Iris pigment epithelial cell (primary cell): ENCODE results near the gene ETV5.
A peak's percentile ranks its signal among the peaks of the same experiment; 100 is the strongest.

Experiments
- DNase-seq: peaks from one replicate; pipeline ENCODE4 v3.0.0-alpha.2; 2011; ENCODE audit warnings: low read depth

Gene ETV5

DNA sequence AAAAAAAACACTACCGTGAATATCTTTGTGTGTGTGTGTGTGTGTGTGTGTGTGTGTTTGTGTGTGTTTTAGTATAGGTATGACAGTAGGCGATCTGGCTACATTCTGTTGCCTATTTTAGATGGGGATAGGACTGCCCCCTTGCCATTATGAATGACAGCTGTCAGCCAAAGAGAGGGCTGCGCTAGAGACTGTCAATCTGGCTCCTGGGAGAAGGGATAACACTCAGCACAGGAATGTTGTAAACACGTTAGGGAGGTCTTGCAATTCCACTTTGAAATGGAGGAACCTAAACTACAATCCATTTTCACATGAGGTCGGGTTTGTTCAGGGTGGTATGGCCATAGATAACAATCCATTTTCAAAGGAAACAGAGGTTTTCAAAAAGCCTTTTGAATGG lies 14.1 kb upstream of the ETV5 start:
- DNase-seq, result no peak

DNA sequence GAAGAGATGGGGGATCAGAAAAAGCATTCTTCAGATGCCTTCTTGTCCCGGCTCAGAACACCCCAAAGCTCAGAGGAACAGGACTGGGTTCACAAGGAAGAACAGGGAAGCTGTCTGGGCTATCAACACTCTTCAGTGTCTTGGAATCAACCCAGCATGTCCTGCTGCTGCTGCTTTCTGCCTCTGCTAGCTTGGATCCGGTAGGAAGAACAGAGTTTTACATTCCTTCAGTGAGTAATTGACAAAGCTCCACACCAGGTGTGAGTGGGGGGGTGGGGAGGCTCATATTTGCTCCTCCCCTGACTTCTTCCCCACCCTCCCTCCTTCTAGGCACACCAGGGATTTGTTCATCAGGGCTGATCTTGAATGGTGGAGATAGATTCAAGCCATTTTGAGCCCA lies 13.1 kb upstream of the ETV5 start:
- DNase-seq, result no peak

DNA sequence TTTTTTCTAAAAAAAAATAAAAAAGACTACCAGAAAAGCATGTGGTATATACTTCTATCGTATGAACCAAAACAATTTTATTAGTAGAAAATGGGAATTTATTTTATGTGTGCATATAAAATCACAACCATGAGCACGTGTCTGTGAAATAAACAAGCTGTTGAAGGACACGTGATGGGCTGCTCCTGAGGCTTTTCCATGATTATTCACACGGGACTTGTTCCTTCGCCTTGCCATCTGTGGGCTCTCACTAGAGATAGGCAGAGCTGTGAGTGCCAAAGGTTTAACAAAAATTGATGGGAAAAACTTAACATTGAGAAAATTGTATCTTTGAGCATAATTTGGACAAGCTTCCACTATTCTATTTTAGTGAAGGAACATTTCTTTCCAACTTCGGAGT lies 12.4 kb upstream of the ETV5 start:
- DNase-seq, result no peak

DNA sequence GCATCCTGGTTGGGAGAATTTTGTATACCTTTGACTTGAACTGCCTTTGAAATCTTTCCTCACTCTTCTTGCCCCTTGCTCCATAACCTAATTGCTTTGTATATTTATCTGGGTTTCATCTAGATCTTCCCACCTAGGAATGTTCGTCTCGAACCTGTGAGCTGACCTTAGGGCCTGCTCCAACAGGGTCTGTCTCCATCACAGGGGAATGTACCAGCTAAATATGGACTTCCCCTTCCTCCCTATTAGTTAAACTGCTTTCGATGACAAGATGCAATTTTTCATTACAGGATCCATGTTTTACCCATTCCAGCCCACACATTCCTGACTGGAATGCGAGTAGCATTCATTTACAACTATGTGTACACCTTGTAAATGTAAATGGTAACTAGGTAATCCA lies 10.6 kb upstream of the ETV5 start:
- no peak for DNase-seq

DNA sequence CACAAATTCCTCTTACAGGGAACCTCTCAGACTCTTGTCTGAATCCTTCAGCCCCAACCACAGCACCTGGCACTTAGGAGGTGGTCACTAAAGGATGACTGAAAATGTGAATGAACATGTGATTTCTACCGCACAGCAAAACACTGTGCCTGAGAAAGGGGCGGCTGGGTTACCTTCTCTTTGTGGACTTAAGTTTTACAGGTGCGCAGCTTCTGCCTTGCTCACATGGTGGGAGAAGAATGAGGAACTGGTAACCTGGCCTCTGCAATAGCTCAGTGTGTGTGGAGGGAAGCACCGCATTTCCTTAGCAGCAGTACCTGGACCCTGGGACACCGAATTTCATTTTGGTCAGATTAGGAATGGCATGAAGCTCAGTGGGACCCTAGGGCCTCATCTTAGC lies 9.8 kb upstream of the ETV5 start:
- DNase-seq, result no peak

DNA sequence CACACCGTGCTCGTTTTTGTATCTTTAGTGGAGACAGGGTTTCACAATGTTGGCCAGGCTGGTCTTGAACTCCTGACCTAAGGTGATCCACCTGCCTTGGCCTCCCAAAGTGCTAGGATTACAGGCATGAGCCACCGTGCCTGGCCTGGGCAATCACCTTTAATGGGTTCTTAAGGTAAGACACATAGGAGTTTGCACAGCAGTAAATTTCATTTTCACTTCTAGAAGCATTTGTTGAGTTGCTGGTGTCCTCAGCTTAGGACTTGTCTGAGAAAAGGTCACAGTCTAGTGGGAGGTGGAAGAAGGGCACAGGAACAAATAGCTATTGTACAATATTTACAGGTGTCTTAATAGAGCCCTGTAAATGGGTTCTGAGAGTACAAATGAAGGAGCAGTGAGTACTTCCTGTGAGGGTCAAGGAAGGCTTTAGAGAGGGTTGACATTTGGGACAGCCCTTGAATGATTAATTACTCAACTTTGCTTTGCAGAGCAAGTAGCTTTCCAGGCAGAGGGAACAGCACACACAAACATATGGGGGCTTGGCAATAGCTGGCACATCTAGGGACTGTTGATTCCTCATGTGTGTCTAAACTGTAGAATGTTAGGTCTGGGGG lies 8.7 kb upstream of the ETV5 start:
- DNase-seq, result no peak

DNA sequence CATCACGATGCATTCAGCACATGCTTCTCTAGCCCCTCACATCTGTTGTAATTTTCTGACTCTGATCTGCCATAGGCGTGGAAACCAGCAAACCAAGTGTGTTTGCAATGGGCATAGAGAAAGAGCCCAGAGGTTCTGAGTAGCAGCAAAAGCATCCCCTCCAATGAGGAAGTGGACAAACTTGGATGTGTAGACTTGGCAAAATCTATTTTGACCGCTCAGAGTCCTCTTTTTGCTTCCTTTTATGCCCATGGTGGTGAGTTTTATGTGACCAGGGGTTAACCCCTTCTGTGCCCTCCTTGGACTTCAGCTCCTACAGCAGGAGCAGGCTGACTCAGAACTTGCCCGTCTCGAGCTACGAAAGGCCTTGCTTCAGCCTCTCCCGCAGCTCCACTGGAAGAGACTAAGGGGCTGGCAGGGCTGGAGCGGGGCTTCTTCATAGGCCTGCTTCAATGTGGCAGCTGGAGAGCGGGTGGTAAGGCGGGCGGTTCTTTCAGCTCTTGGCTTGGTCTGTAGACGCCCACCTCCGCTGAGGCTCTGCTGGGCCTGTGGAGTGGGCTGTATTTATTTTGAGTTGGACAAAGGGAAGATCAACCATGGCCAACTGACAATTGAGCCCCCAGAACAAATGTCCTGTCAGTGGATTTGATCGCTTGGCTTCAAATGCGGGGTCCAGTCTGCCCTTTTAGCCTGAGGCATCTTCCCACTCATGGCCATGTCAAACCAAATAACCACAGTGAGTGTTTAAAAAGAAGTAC lies 6.5 kb upstream of the ETV5 start:
- DNase-seq, result no peak

DNA sequence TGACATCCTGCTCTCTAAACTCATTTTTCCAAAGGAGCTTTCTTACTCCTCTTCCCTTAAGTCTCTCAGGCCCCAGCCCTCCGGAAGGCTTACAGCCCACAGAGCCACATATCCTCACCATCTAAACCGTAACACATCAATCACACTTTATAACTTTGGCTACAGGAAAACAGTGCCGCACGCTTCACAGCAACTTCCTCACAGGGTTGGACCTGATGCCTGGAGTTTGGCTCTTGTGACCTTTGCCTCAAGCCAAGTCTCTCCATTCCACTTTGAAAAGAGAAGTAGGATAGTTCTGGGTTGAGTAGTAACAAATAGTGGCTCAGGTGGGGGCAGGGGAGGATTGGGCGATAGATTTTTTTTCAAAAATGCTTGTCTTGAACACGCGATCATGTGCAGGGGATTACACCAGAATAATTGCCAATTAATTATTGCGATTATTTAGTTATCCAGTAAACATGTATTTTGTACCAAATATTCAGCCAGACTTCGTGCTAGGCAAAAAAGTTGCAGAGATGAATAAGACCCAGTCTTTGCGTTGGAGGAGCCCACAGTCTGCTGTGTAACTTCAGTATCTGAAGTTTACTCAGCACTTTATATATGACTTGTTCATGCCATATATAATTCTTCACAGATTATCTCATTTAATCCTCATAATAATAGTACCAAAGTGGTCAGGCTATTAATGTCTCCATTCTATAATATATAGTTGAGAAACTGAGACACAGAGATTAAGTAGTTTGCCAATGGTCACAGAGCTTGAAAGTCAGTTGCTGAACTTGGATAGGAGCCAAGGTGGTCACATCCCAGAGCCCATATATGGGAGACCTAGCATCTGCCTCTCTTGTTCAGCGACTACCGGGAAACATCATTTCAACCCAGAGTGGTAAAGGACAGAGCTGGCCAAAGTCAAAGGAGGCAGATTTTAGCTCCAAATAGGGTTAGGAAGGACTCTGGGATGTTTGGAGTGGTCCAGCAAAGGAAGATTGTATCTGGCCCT lies 2.4 kb upstream of the ETV5 start:
- no peak for DNase-seq

DNA sequence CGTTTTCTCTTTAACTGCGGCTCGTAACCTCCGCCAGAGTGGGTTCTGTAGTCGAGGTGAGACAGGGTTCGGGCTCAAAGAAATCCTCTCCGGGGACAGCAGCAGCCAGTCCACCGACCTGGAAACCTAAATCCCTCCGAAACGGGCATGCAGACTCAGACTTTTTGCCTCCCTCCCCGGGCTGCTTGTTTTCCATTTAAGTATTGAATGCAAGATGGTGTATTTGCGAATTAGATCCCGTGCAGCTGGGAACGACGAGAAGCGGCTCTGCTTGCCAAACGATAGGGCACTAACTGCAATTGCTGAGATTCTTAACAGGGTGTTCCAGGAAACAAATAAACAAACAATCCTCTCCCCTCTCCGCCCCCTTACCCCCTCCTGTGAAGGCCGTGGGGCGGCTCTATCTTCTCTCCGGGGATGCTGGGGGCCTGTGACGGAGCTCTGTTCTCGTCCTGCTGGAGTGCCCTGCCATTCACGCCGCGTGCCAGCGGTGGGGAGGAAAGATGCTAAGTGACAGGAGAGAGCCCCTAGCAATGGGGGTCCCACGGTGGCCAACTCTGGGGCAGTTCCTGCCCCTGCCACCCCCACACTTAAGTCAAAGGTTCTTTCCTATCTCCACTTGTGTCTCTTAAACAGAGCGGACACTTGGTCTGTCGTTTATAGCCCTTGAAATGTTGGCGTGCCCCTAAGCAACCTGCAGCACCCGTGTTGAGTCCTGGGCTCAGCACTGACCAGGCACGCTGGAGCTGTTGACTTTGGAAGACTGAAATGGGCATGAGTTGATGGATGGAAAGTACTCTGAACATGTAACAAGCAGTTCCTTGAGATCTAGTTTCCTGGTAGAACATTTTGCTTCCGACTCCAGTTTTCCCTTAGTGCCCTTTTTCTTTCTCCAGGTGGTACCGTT lies 1.3 kb upstream of the ETV5 start:
- peak; percentile 58 for DNase-seq

DNA sequence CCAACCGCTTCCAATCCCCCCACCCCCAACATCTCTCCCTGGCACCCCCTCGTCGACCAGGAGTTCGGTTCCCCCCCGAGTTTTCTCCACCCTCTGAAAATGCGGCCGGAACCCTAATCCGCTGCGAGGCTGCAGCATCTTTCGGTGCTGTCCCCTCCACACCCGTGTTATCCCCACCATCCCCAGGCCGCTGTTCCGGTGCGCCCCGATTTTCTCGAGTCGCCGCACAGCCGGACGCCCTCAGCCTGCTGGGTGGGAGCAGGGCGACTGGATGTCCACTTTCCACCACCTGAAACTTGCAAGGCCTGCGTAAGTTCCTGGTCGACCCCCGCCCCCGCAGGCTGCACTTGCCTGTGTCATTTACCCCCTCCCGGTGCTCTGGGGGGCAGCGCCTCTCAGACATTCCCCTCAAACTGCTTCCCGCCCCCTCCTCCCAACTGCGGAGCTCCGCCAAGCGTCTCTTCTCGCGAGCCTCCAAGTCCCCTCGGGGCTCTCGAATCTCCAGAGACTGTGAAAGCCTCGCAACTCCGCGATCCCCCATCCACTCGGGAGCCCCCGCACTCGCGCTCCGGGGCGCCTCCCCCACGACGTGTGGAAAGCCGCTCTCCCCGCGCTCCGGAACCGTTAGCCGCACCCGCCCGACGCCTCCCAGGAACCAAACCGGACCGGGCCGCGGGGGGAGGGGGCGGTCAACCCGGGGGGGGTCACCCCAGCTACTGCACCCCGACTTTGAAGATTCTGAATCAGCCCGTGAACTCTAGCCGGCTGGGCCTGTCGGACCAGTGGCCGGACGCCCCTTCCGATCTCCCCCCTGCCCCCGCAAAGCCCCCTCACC lies 566 bp downstream of the ETV5 start:
- peak; percentile 80 for DNase-seq

DNA sequence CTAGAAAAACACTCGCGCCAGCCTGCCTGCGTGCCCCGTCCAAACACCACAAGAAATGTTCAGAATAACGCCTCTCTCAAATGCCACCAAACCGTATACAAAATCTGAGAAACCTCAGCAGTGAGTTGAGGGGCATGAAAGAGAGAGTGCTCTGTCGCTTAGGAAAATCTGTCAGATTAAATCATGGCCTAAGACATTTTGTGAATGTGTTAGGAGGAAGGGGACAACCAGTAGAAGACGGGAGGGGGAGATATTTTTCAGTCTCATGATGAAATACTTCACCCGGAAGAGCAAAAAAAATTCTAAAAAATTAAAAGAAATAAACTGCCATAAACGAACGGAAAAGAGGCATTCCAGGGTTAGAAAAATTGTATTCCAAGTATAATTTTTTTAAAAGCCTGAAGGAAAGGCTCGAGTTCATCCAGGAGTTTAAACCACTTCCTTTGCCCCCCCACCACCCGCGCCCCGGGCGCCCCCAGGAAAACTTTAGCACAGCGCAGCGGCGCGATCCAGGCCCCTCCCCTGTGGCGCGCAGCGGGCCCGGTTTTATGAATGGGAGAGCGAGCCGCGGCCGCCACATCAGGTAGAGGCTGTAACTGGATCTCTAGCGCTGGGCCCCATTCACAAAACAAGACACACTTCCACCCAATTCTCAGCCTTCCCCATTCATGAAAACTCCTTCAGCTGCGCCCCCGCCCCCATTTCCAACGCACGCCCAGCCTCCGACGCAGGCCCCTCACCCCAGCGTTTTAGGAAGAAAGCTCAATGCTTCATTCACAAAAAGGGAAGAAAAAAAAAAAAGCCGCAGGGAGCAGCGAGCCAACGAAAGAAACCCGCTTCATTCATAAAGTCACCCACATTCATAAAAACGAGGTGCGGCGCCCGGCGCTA lies 1.4 kb downstream of the ETV5 start:
- DNase-seq, result peak; percentile 71

DNA sequence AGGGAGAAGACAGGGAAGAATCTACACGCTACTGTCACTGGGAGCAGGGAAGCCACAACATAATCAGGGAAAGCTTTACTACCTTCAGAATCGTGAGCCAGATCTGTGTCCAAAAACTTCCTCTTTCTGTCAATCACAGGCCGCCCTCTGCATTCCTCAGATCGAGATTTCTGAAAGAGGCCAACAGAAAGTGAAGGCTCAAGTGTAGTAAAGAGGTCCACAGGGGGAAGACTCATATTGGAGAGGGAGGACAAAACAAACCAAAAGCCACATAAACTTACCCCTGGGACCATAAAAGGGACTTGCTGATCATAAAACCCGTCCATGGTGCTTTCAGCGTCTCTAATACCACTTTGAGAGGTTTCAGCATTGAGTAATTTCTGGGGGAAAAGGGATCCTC lies 3.3 kb downstream of the ETV5 start:
- DNase-seq, result no peak

DNA sequence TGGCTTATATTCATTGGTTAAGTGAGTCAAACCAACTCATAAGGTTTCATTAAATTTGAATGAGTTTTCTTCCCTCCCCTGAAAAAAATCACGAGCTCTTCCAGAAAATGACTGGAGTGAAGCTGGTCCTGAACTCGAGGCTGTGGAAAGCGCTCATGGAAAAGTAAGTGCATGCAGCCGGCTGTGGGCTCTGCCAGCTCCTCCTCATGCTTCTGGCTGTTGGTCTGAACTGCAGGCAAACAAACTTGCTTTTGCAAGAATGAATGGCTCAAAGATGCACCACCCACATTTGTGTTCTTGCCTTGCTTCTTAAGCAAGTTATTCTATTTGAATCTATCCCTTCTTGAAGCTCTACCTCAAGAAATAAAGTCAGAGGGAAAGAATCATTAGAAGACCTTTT lies 6.2 kb downstream of the ETV5 start:
- no peak for DNase-seq

DNA sequence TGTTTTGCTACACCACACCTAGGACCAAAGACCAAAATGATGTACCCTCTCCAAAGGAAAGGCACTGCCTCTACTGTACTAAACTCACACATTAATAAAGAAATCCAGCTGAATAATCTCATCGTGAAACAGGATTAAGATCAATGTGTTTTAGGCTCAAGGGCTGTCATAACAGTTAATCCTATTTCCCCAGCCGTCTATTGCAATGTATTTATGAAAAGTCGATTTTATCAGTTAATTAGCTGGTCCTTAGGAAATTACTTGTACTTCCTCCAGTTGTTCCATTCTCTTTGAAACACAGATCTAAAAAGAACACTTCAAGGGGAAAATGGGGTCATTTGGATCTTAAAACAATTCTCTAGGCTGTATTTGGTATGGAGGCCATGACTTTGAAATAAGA lies 8.5 kb downstream of the ETV5 start:
- DNase-seq, result no peak

DNA sequence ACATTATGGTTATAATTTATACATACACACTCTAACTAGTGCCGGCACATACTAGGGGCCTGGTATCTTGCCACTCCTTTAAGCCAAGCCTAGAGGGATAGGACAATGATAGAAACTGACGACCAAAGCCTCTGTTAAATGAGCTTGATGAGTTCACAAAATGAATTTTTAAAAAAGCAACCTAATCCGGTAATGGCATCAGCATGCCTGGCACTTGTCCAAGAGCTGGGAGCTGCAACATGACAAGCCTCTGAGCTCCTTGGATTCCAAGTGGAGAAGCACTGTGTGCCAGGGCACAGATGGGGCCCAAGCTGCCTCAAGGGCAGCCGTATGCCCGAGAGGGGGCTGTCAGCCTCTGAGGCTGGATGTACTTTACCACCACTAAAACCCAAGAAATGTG lies 9.7 kb downstream of the ETV5 start:
- peak; percentile 79 for DNase-seq

DNA sequence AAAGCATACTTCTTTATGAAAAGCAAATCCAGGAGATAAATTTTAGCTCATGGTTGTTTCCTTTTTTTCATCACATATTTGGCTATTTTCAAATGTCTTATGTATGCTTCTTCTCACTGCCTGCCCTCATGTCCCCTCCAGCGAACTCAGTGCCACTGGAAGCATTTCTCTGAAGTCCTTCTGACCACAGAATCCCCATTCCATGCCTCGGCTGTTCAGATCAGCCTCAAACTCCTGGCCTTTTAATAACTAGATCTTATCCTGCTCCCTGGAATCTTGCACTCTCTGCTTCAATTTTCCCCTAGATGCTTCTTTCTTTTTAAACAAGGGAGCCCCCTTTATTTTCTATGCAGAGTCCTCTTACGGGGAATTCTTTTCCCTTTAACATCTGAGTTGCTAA lies 10.1 kb downstream of the ETV5 start:
- DNase-seq, result no peak

DNA sequence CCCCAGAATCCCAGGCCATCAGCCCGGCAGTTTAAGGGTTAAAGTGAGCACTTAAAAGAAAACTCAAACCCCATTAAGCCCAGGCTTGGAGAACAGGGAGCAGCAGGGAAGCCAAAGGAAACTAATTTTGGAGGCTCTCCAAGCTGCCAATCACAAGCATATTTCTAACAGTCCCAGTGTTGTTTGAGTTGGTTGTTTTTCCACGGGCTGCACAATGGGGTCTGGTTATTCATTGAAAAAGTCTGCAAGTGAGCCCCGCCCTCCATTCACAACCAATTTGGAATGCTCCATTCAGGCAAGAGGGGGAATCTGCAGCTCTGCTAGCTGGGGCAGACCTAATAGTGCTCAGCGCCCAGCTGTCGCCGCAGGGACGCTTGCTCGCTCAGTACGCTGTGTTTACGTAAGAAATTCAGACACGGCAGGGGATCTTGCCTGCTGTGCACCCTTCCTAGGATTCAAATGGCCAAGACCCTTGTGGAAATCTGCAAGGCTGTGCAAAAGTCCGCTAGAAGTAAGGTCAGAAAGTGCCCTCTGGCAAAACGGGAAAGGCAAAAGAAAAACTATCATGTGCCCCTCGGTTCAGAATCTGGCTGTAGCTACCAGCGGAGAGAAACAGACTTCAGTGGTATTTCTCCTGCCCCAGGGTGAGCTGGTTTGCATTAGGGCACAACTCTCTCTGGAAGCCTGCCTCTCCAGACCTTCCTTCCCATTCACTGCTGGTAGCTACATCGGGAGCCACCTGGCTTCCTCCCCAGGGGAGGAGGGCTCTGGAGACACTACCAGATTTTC lies 11.0 kb downstream of the ETV5 start:
- DNase-seq, result peak; percentile 89

DNA sequence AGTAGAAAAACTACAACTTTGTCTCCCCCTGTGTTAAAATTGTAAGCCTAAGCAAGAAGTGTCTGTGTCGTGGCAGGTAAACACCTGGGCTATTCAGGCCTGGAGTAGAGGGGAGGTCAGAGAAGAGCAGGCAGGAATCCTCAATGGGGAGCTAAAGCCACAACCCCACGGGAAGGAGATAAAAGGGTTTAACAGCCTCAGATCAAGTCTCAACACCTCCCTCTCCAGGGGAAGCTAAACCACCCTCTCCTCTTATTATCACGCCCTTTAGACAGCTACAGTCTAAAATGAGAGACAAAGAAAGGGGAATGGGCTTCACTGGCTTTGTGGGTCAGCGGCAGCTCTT lies 11.6 kb downstream of the ETV5 start:
- no peak for DNase-seq

DNA sequence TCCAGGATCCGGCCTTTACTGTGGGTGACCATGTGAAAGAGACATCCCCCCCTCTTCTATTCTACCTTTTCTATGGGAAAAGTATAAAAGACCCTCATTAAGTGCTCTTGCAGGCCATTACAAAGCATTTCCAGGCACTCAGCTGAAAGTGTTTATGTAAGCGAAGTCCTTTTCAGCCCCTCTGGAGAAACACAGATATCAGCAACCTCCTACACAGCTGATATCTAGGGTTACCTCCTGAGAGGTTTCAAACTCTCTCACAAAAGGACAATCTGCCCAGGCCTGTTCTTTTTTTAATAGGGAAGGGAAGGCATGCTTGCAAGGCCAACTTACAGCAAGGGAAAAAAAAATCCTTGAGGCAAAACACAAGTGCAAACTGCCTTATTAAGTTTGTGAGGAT lies 12.6 kb downstream of the ETV5 start:
- DNase-seq, result no peak
